SK-N-SH (cell line): ENCODE results near the gene CNOT1.

Experiments used
- CTCF ChIP-seq: fragments of 200-600 bp; sonication (generic); IDR thresholded peaks from 2 replicates; pipeline ENCODE4 v1.6.1; 2017; ENCODE audit warnings: antibody characterized with exemption, mild to moderate bottlenecking, moderate library complexity
- EP300 ChIP-seq, 2 experiments: IDR thresholded peaks; 2 replicates each; pipeline versions ENCODE4 v1.4.0 to v1.6.1; 2012; ENCODE audit warnings: borderline replicate concordance in 1 of 2, low read depth in 1 of 2, low read length in 1 of 2
- FOXJ3 ChIP-seq: sonication (generic); formaldehyde crosslinking; IDR thresholded peaks from 2 replicates; pipeline ENCODE4 v1.5.1; 2020; ENCODE audit warnings: mild to moderate bottlenecking, missing genetic modification reagents
- MAX ChIP-seq: IDR thresholded peaks from 2 replicates; pipeline ENCODE4 v1.4.0; 2012; ENCODE audit warnings: low read depth
- RFX5 ChIP-seq: IDR thresholded peaks from 2 replicates; pipeline ENCODE4 v1.6.1; 2012; ENCODE audit warnings: mild to moderate bottlenecking, improper control_type of control experiment, low read length
- ZBTB33 ChIP-seq: IDR thresholded peaks from 2 replicates; pipeline ENCODE4 v1.4.0; 2012; ENCODE audit warnings: low read depth, borderline replicate concordance

- TF ChIP-seq CTCF: no peak
- no peak for TF ChIP-seq EP300 (IDR thresholded peaks at IDR 0.05; ENCODE audit: borderline replicate concordance in 1 of 2, low read depth in 1 of 2, low read length in 1 of 2)
- TF ChIP-seq ZBTB33: no peak
- TF ChIP-seq RFX5: no peak
- TF ChIP-seq MAX: no peak
- no peak for TF ChIP-seq FOXJ3 (CRISPR knock-in tag)
Observed at GRCh38 chr16:58492066-58492465, 137.6 kb downstream of the CNOT1 start.
